GM19324 (cell line): Measurements from ENCODE around the gene DMAP1.

Source experiments
- ATAC-seq: cut with Tn5 transposase; IDR thresholded peaks from one replicate; pipeline ENCODE4 v1.9.1; 2021; ENCODE audit warnings: mild to moderate bottlenecking, moderate library complexity; ENCODE audit not compliant: unreplicated experiment, low FRiP score

Gene DMAP1

DNA sequence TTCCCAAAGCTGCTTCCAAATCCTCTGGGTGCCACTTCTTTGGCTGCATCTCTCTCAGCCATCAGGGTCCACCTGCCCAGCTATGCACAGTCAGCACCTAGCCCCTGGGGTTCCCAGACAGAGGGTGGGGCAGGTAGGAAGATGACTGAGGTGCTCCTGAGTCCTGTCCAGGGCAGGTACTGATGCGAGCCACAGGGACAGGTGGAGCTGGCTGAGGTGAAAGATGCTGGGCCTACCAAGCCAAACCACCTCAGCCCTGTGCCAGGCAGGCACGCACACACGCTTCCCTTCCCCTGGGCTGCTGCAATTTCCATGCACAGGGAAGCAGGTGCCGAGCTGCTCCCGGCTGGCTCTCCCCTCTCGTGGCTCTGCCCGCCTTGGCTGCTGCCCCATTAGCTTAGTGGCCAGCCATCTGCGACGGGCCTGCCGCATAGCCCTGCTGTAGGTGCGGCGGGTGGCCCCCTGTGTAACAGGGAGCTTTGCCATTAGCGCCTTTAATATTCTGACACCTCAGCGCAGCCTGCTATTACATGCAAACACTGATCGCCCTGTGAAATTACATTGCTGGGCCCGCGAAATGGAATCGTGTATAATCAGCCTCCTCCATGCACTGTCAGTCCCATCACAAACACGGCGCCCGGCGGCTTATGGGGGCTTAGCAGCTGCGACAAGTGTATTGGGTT is 38.9 kb downstream of the DMAP1 start:
- ATAC-seq: no peak

DNA sequence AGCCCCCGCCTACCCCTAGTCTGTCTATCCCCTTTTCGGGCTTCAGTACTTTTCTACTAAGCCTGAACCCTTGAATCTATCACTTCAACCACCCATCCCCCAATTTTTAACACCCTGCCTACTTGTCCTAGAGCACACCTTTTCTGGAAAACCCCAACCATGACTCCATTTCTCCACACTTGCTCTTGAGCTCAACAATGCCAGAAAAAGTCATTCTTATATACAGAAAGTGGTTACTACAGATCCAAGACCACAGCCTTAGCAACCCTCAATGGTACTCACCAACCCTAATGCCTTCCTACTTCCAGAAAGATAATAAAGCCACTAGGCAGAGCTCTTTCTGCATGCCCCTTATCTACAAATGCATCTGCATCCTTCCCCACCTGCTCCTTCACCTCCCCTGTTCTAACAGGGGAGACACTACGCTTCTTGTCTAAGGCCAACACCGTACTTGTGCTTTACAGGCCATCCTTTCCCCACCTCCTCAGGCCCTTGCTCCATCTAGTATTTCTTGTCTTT is 41.2 kb downstream of the DMAP1 start:
- no peak for ATAC-seq

DNA sequence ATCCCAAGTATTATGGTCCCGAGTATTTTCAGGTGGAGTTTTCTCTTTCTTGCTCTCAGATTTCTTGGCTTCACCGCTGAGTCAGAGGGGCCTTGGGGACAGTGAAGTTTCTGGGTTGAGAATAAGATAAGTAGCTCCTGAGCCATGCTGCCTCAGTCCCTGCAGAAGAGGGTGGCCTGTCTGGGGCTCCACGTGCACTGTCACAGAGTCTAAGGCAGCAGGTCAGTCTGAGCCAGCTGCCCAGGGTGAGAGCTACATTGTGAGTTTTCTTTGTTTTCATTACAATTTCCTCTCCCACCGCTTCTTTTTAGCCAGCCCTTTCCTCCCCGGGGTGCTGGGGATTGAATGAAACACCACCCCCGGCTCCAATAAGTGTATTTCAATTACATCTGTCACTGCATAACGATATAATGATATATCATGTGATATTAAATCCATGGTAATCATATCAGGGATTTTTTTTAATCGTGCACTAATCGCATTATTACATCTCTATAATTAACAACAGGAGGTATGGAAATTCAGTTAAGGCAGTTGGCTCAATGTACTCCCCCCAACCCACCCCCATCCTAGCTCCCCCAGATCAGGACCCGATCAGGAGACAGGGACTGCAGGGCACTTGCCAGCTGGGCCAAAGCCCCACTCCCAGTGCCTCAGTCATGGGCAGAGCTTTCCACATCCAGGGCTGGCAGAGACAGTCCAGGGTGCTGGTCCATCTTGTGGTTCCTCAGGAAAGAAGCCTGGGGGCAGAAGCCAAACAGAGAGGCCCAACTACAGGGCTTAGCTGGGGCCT is 43.7 kb downstream of the DMAP1 start:
- ATAC-seq: no peak

DNA sequence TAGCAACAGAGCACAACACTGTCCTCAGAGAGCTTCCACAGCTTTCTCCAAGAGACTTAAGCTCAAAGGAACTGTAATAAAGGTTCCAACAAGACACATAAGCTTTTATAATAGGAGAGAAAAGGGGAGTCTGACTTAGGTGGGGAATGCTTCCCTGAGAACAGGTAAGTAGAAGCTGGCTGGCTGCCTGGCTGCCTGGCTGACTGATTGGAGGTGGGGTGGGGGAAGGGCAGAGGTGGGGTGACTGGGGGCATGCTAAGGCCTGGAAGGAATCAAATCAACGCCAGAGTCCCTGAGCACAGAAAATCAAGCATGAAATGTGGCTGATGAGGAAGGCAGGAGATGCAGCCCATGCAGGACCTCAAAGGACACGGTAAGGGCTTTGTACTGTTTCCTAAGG is 45.8 kb downstream of the DMAP1 start:
- ATAC-seq: no peak

DNA sequence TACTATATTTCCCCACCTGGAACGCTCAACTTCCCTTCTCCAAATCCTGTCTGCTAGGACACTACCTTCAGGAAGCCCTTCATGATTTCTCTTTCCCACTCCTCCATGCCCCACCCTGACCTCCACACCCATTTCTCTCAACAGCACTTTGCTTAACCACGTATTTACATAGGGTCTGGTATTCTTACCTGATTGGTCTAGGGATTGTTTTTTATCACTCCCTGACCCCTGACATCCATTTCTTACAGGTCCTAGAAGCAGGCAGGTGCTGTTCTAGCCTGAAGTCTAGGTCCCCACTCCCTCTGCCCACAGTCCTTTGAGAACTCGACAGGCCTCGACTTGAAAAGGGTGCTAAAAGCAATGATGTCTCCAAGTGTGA is 47.5 kb downstream of the DMAP1 start:
- no peak for ATAC-seq

DNA sequence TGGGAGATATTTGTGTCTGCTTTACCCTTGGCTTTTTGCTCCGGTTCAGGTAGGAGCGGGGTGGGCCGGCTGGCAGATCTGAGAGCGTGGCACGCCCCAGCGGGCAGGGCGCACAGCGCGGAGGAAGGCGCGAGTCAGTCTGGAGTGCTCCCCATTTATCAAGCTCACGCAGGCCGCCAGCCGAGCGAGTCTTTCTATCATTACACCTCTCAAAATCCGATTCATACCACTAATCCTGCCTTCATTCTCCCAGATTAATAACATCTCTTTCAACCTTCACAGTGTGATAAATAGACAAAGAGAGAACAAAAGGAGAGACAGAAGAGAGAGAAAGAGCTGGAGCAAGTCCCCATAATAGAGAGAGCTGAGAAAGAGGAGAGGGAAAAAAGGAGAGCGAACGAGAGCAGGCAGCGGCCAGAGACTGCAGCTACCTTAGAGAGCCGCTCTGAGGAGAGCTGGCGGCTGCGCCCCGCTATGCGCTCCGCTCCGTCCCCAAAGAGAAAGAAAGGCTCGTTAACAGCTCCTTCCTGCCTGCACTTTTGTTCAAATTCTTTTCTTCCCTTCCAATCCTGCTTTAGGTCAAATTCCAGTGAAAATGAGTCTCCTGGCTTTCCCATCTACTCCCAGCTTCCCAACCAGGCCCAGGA is 48.0 kb downstream of the DMAP1 start:
- ATAC-seq: no peak

DNA sequence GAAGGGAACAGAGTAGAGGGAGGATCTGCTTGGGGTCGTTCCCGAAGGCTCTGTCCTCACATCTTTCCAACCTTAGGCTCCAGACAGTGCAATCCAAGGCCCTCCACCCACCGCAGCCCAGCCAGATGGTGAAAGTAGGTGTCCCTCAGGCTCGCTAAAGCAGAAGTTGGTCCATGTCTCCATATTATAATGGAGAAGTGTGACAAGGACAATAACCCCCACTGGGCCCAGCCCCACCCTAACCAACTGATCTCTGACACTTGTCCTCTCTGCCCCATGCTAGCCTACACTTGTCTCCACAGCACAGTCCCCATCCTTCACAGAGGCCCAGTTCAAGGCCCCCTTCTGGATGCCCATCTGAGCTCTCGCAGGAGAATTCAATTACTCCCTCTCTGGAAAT is 48.7 kb downstream of the DMAP1 start:
- ATAC-seq: no peak

DNA sequence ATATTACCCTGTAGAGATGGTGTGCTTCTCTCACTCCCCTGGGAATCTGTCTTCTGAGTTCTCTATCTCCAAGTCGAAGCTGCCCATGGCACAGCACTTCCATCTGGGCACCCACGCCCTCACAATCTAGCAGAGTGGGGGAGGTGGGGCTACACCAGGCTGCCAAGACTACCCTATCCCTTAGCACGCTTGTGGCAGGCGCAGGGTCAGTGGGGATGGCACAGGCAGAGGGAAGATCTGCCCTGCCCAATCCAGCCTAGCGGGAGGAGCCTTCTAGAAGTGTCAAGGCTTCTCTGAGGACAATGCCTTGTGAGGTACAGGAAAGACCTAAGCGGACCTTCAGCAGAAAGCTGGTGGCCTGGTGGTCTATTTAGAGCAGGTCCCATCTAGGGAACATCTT is 49.1 kb downstream of the DMAP1 start:
- ATAC-seq: no peak

DNA sequence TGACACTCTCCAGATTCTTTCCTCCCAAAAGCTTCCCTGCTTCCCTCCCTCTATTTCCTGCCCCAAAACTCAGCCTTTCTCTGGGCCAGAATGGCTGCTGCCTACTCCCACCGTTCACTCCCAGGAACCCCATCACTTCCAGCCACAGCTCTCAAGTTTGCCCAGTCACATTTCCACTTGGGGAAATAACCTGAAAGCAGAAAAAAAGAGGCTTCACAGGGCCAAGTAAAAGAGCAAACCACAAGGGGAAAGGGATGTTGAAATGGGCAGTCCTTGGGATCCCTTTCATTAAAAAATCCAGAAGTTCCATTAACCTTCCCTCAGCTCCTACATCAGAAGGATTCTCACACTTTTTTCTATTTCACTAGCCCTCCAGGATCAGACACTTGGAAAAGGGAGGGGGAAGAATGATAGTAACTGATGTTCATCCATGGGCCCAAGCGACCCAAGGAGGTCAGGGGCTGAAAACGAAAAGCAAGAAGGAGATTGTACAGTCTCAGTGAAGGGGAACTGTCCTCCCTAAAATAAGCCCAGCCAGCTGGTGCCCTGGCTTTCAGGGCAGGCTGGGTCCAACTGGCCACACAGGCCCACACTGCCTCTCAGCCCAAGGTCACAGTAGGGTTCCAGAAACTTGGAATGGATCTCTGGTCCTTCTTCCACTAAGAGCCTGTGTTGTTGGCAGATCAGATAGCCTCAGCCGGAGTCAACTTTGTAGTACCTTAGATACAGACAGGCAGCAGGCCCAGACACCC is 49.7 kb downstream of the DMAP1 start:
- ATAC-seq: no peak

DNA sequence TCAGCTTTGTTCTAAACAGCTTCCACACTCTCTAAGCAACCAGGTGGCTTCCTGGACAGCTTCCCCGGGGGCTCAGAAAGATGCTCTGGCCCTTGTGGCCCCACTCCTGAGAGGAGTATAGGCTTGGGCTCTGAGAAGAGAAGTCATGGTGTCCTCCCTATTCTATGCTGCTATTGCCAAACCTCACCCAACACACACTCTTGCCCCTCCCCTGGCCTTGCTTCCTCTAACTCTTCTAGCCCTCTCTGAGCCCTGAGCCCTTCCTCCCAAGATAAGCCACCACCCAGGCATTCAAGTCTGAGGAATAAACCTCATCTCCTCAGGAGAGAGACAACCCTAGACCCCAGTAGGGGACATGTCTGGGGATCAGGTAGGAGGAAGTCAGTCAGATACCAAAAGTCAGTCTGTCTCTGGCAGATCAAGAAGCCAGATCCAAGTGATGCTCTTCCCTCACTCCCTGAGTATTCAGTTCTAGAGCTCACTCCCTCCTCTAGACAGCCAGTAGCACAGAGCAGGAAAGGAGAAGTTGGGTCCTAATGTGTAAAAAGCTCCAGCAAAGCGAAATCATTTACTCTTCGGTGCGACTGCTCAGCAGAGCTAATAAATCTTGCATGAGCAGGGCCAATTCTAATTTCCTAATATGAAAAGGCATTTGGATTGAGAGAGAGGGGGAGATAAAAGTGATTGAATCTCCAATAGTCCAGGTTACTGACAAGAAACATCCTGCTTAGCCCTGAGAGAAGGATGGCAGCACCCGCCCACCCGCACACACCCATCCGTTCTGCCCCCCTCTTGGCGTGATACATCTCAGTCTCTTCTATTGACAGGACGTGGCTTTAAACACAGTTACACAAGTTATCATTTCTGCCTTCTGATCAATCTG is 50.5 kb downstream of the DMAP1 start:
- no peak for ATAC-seq

DNA sequence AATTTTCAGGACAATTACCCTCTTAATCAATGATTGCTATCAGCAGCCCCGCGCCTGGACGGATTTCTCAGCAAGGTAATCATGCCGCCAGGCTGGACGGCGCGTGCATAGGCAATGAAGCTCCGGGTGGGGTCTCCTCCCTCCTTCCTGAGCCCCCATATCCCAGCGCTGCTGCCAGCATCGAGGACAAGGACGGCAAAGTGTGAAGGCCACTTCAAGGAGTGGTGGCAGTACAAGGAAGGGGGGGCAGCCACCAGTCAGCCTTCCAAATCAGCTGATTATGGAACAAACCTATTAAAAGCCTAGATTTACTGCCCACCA is 51.1 kb downstream of the DMAP1 start:
- no peak for ATAC-seq

DNA sequence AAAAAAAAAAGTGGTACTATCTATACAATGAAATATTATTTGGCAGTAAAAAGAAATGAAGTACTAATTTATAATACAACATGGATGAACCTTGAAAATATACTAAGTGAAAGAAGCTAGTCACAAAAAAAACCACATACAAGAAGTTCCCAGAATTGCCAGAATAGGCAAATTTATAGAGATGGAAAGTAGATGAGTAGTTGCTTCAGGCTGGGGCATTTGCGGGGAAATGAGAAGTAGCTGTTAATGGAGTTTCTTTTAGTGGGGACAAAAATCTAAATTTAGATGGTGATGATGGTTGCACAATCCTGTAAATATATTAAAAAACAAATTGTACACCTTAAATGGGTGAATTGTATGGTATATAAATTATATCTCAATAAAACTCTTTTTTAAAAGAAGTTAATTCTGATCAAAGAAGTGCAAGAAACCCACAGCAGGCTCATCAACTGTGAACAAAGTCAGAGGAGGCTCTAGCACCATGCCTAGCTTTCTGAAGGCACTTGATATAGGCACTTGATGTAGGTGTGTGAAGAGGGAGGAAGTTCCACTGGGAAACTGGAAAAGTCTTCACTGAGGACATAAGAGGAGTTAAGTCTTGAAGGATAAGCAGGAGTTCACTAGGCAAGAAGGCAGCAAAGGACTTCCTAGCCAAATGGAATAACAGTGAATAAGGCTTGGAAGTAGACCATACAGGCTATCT is 52.5 kb downstream of the DMAP1 start:
- no peak for ATAC-seq

DNA sequence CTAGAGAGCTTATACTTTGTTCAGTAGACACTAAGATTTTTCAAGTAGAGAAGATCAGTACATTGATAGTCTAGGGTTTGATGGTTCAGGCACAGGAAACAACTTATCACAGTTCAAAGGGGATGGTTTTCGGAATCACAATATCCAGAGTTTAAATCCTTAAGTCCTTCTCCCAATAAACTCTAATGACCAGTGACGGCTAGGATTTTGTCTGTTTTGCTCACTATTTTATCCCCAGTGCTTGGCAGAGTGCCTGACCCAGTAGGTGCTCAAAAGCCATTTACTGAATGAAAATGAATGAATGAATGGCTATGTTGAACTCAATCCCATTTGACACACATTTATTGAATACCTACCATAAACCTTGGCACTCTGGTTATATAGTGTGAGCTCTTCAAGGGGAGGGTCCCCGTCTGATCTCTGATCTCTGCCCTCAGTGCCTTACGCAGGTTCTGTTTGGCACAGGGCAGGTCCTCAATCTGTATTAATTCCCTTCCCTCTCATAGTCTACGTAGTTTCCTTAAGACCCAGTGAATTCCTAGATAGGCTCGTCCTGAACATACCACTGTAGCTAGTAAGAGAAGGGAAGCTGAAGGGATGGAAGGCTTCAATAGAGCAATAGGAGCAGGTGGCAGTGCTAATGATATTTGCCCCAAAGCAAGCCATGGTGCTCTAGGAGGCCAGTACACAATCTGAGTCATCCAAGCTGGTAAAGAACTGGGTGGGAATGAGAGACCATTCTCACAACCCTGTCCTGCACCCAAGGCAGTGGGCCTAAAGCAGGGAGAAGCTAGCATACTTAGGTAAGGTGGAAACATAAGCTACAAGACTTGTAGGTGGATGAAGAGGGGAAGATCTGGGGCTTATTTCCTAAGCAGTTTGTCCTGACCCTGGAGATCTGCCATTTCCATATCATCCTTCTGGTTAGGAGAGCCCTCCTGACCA is 53.4 kb downstream of the DMAP1 start:
- ATAC-seq: no peak

DNA sequence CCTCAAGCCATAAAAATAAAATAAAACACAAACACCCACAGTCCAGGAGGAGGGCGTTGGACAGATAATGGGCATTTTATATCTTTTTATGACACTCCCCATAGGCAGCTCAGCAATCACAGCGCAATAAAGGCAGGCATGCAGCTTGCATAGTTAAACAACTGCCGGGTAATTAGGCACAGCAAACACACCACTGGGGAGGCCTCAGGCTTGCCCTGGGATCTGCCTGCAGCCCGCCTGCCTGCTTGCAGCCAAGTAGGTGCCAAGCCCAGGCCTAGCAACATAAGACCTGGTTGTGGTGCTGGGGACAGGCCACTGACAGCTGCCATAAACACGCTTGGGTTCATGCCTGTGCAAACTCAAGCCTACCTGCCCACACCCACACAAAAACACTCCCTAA is 54.2 kb downstream of the DMAP1 start:
- ATAC-seq: no peak

DNA sequence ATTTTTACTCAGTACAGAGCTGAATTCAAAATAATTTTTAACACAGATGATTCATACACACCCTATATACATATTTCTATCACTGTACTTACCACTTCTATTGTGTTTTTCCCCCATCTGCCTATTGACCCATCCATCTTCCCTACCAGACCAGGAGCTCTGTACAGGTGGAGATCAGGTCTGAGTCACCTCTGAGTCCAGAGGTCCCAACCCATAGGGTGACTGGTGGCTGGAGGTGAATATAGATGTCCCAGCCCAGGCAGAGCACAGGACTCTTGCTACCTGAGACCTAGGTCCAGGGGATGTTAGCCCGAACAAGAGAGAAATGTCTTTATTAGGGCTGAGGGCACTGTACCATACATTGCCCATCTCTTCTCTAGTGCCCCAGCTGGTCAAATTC is 54.8 kb downstream of the DMAP1 start:
- no peak for ATAC-seq
